ENCODE data around the gene CST7. TPM values are rescaled to one million over a fixed set of nuclear protein-coding genes. Genes with fewer than 3 reads are reported as not detected.

The CST7 gene
- total RNA-seq, 1 experiment from 2014 or later = not detected

GRCh38 chr20:24962510-24962909 lies 13.4 kb downstream of the CST7 start:
- DNase-seq (ENCODE audit: extremely low read depth, low read depth) = no peak

GRCh38 chr20:24963672-24964505 lies 14.8 kb downstream of the CST7 start:
- DNase-seq (ENCODE audit: extremely low read depth, low read depth) = no peak

DNA sequence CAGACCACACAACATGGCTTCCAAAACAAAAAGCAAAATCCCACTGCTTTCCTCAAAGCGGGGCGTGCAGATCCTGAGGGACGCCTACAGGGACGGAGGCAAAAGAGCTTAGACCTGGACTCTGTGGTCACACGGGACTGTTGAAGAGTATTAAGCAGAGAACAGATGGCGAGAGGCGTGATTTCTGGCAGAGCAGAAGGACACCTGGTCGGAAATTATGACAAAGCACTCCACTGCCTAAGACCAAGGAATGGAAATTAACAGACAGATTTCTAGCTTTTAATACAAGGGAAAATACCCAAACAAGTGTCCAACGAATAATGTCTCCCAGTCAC lies 15.4 kb downstream of the CST7 start:
- DNase-seq (ENCODE audit: extremely low read depth, low read depth) = no peak

- DNase-seq (ENCODE audit: extremely low read depth, low read depth) = no peak
These were observed 16.2 kb downstream of the CST7 start for GRCh38 chr20:24965065-24965919.

GRCh38 chr20:24966317-24967012 lies 17.4 kb downstream of the CST7 start:
- DNase-seq (ENCODE audit: extremely low read depth, low read depth) = no peak

- DNase-seq (ENCODE audit: extremely low read depth, low read depth) = no peak
These were observed 19.3 kb downstream of the CST7 start for GRCh38 chr20:24968278-24968800.

DNA sequence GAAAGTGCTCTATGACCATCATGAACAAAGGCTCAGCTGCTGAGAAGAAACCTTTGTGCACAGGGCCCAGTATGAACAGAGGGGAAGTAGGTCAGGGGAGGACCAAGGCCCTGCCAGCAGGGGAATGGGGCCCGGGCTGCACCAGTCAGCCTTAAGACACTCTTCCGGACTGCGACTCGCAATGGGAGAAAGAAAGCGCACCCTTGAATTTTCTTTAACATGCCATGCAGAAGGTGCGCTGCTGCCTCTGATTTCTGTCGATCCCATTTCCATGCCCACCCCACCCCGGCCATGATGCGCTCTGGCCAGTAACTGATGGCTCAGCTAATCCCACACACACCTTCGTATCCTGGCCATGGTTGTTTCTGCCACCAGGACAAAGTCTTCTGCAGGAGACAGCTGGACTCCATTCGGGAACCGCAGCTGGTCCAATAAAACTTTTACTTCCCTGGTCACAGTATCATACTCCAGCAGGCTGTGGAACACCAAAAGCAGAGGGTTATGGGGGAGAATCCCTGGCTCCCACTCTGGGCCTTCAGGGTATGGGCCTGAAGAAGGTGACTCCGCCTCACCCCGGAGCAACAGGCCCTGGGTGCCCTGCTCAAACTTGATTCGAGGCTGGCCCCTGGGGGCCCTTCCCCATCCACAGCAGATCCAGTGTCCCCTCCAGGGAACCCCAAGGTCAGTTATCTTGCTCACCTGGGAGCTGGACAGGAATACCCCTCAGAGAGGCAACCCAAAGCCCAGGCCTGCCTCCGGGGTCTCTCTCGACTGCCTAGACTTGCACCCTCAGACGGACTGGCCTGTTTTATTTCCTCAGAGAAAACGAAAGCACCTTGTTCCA lies 20.3 kb downstream of the CST7 start:
- no peak for DNase-seq (ENCODE audit: extremely low read depth, low read depth)

GRCh38 chr20:24970030-24970553 lies 21.0 kb downstream of the CST7 start:
- no peak for DNase-seq (ENCODE audit: extremely low read depth, low read depth)

GRCh38 chr20:24970754-24971153 lies 21.7 kb downstream of the CST7 start:
- DNase-seq (ENCODE audit: extremely low read depth, low read depth) = no peak

- DNase-seq (ENCODE audit: extremely low read depth, low read depth) = no peak
These were observed 22.5 kb downstream of the CST7 start for GRCh38 chr20:24971376-24972101.

GRCh38 chr20:24972341-24972740 lies 23.3 kb downstream of the CST7 start:
- no peak for DNase-seq (ENCODE audit: extremely low read depth, low read depth)

GRCh38 chr20:24977336-24977735 lies 28.3 kb downstream of the CST7 start:
- DNase-seq (ENCODE audit: extremely low read depth, low read depth) = no peak

GRCh38 chr20:24977797-24978196 lies 28.7 kb downstream of the CST7 start:
- DNase-seq (ENCODE audit: extremely low read depth, low read depth) = no peak

DNA sequence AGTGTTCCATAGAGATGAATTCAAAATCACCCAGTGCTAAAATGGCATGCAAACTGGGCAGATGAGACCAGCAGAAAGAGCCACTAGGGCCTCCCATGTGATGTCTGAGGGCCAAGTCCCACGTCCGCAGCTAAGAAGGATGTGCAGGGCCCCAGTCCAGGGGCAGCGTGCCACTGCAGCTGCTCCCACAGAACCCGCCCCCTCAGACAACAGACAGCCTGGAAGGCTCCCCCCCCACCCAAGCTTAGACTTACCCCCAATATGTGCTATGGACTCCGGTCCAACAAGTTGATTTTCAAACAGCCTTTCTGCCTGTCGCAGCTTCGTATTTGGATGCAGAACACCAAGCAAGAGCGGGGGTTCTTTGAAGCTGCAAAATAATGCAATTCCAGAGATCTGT lies 29.4 kb downstream of the CST7 start:
- no peak for DNase-seq (ENCODE audit: extremely low read depth, low read depth)

- DNase-seq (ENCODE audit: extremely low read depth, low read depth) = no peak
These were observed 30.2 kb downstream of the CST7 start for GRCh38 chr20:24979036-24979960.

GRCh38 chr20:24980291-24981053 lies 31.4 kb downstream of the CST7 start:
- DNase-seq (ENCODE audit: extremely low read depth, low read depth) = no peak

DNA sequence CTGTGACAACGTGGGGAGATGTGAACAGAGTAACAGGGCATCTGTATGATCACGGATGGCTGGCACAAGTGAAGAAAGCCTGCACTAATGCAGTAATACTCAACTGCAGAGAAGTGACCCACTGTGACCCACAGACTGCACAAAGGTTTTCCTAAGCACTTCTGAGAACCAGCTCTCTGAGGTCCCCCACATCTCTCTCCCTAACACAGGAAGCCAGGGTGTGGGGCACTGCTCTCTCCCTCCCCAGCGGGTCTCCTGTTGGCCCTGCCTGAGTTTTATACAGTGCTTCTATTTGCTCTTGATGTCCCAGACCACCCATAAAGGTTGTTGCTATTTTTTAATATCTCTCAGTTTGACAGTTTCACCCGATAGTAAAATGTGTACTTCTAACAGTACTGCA lies 32.2 kb downstream of the CST7 start:
- no peak for DNase-seq (ENCODE audit: extremely low read depth, low read depth)

All from NCI-H460 (cell line).